Keratinocyte (primary cell): ENCODE data around the gene ATP1A1. TPM values are rescaled to one million over a fixed set of nuclear protein-coding genes. Genes with fewer than 3 reads are reported as not detected.

Experiments used
- DNase-seq: peaks from one replicate; pipeline ENCODE4 v3.0.0-alpha.2; 2011; ENCODE audit warnings: low read depth, missing footprints, low spot score
- FAIRE-seq: peaks from 2 replicates; lab custom pipeline; 2011; peaks lifted over from hg19 to GRCh38; lab: Jason Lieb, UNC
- H2AFZ ChIP-seq: 2 replicates; pipeline ENCODE4 v1.6.0; 2012; ENCODE audit warnings: low read length, control low read depth, inconsistent platforms; ENCODE audit not compliant: control insufficient read depth
- H3K27ac ChIP-seq: 2 replicates; pipeline ENCODE4 v1.5.1; 2011; ENCODE audit warnings: low read length; ENCODE audit not compliant: control insufficient read depth, insufficient read depth
- H3K27me3 ChIP-seq: 3 replicates; pipeline ENCODE4 v1.6.0; 2011; ENCODE audit warnings: low read length; ENCODE audit not compliant: control insufficient read depth, insufficient read depth; ENCODE audit errors: extremely low read depth
- H3K36me3 ChIP-seq, 2 experiments: 2 replicates in 1 of 2; 3 replicates in 1 of 2; pipeline ENCODE4 v1.5.1; 2011; ENCODE audit warnings: low read length in 2 of 2, mild to moderate bottlenecking in 1 of 2; ENCODE audit not compliant: control insufficient read depth in 2 of 2, insufficient read depth in 2 of 2; ENCODE audit errors: extremely low read depth in 1 of 2
- H3K4me1 ChIP-seq: 3 replicates; pipeline ENCODE4 v1.5.1; 2011; ENCODE audit warnings: low read length; ENCODE audit not compliant: control insufficient read depth, insufficient read depth; ENCODE audit errors: extremely low read depth
- H3K4me2 ChIP-seq: 3 replicates; pipeline ENCODE4 v1.6.0; 2011; ENCODE audit warnings: low read depth, low read length; ENCODE audit not compliant: control insufficient read depth, insufficient read depth; ENCODE audit errors: extremely low read depth
- H3K4me3 ChIP-seq, 3 experiments: fragments of 200-600 bp in 1 of 3; sonication (generic) in 1 of 3; 2 replicates in 2 of 3; 3 replicates in 1 of 3; pipeline ENCODE4 v1.5.1; 2011 to 2016; ENCODE audit warnings: low read length in 3 of 3, mild to moderate bottlenecking in 3 of 3, control low read depth in 2 of 3, inconsistent platforms in 1 of 3, low read depth in 1 of 3, mixed read lengths in 1 of 3, mixed run types in 1 of 3, moderate library complexity in 1 of 3; ENCODE audit not compliant: control insufficient read depth in 2 of 3, insufficient read depth in 2 of 3; ENCODE audit errors: extremely low read depth in 1 of 3
- H3K79me2 ChIP-seq: 2 replicates; pipeline ENCODE4 v1.6.0; 2012; ENCODE audit warnings: low read length; ENCODE audit not compliant: control insufficient read depth, insufficient read depth
- H3K9ac ChIP-seq: 3 replicates; pipeline ENCODE4 v1.6.0; 2011; ENCODE audit warnings: low read length; ENCODE audit not compliant: control insufficient read depth, insufficient read depth; ENCODE audit errors: extremely low read depth
- H3K9me1 ChIP-seq: 3 replicates; pipeline ENCODE4 v1.6.0; 2011; ENCODE audit warnings: low read length; ENCODE audit not compliant: control insufficient read depth, insufficient read depth; ENCODE audit errors: extremely low read depth
- H3K9me3 ChIP-seq: 2 replicates; pipeline ENCODE4 v1.5.1; 2012; ENCODE audit warnings: low read depth, low read length; ENCODE audit not compliant: control insufficient read depth
- H4K20me1 ChIP-seq: 3 replicates; pipeline ENCODE4 v1.6.0; 2011; ENCODE audit warnings: low read length; ENCODE audit not compliant: control insufficient read depth, insufficient read depth; ENCODE audit errors: extremely low read depth
- EZH2 ChIP-seq: IDR thresholded peaks from one replicate; pipeline ENCODE4 v1.6.1; 2012; ENCODE audit warnings: inconsistent platforms, mild to moderate bottlenecking, low read length, moderate library complexity
- dilution Hi-C: fragments of 300-500 bp; cut with MboI; formaldehyde crosslinking; loops from one replicate; pipeline ENCODE4 v1.7.0; 2020; ENCODE audit warnings: low sequenced_read_pairs; ENCODE audit not compliant: extremely low pct_ligation_motif_present
- polyA plus RNA-seq, 5 experiments: library from polyadenylated mRNA; depleted of rRNA in 3 of 5; stranded (reverse) in 3 of 5; stranded (forward) in 1 of 5; unstranded in 1 of 5; fragments of >200 nt; gene quantifications; 1 replicate in 1 of 5; 2 replicates in 3 of 5; 3 replicates in 1 of 5; pipeline versions ENCODE4 v1.2.1 to v1.2.3, GENCODE V29; 2011 to 2012; ENCODE audit warnings: missing spikeins in 2 of 5, low read depth in 1 of 5, low replicate concordance in 1 of 5
- TF ChIP-seq, protein P1 (sequence below), 3 experiments: IDR thresholded peaks in 1 of 3; conservative IDR thresholded peaks in 1 of 3; optimal IDR thresholded peaks in 1 of 3; 2 replicates in 2 of 3; 3 replicates in 1 of 3; pipeline versions ENCODE3 to v1.5.1; 2011; ENCODE audit warnings: low read length in 3 of 3, mild to moderate bottlenecking in 3 of 3, moderate library complexity in 2 of 3, control low read depth in 1 of 3, inconsistent platforms in 1 of 3; ENCODE audit not compliant: insufficient read depth in 2 of 3; ENCODE audit errors: extremely low read depth in 1 of 3

ATP1A1 gene
- polyA plus RNA-seq, 1 donor (not counting 4 experiments of a cell fraction or from before 2014, with no cell fraction given) = 357 TPM

DNA sequence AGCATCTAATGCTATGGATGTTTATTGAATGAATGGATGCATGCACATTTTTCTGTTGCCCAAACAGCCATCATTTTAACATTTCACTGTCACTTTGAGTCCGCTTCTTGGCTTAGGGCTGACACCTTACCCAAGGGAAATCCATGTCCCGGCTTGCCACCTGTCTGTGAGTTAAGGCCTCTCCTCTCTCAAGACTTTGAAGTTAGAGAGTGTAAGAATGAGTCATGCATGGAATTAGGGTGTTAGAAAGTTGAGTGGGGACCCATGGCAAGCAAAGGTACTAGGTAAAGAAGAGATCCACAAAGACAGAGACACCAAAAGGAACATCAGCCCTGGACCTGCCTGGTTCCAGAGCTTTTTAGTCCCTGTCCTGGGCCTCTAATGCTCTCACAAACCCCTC is 35.1 kb downstream of the ATP1A1 start:
- Histone ChIP-seq H3K9ac (no peak overlapping the region), H3K36me3 (peaks cover 24 to 39% of the 10 kb centered on the region in 2 experiments), H2AFZ (no peak overlapping the region), H3K4me2 (peak overlapping the region; percentile 11), H3K27ac (no peak overlapping the region), H3K27me3 (no peaks in the 10 kb centered on the region), H3K9me3 (no peaks in the 10 kb centered on the region), H3K4me3 (no peak overlapping the region), H4K20me1 (peaks cover 14% of the 10 kb centered on the region), H3K9me1 (peaks cover 2% of the 10 kb centered on the region), H3K79me2 (no peaks in the 10 kb centered on the region), H3K4me1 (peaks cover 47% of the 10 kb centered on the region)
- FAIRE-seq = no peak
- TF ChIP-seq, protein P1, sequence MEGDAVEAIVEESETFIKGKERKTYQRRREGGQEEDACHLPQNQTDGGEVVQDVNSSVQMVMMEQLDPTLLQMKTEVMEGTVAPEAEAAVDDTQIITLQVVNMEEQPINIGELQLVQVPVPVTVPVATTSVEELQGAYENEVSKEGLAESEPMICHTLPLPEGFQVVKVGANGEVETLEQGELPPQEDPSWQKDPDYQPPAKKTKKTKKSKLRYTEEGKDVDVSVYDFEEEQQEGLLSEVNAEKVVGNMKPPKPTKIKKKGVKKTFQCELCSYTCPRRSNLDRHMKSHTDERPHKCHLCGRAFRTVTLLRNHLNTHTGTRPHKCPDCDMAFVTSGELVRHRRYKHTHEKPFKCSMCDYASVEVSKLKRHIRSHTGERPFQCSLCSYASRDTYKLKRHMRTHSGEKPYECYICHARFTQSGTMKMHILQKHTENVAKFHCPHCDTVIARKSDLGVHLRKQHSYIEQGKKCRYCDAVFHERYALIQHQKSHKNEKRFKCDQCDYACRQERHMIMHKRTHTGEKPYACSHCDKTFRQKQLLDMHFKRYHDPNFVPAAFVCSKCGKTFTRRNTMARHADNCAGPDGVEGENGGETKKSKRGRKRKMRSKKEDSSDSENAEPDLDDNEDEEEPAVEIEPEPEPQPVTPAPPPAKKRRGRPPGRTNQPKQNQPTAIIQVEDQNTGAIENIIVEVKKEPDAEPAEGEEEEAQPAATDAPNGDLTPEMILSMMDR (optimal IDR thresholded peaks at IDR 0.05 in 1 of 3, IDR thresholded peaks at IDR 0.05 in 1 of 3, conservative IDR thresholded peaks at IDR 0.05 in 1 of 3; ENCODE audit: extremely low read depth in 1 of 3, insufficient read depth in 2 of 3, low read length in 3 of 3) = no peak
- no peak for TF ChIP-seq EZH2
- dilution Hi-C loops = no loop called here
- DNase-seq = no peak

DNA sequence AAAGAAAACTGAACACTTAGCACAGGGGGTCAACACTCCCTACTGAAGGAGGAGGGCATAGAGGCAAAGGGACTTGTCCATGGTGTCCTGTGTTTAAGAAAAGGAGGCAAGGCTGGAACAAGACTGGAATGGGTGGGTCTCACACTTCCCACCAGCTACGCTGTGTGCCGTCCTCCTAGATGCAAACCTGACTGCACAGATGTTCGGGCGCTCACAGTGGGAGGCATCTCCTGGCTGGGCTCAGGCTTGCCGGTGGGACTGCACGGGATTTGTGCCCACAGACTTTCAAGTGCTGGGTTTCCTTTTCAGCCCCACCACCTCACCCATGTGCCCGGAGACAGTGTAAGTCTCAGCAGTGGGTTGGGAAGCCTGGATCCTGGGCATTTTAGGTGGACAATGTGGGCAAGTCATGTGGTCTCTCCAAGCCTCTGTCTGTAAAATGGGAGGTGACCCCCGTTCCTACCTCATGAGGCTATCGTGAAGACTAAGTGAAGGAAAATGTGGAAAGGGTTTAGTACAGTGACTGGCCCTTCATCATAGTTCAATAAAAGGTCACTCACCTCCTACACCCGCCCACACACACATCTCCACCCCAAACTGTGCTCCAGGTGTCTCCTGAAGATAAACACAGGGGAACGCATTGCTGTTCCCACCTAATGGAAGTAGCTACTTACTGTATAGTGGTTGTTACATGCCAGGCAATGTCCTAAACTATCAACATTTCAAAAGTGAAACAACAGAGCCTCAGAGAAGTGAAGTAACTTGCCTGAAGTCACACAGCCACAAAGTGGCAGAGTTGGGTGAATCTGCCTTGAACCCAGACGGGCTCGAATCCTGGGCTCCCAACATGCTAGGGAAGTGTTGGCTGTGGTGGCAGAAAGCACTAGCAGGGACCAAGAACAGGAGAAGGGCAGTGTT is 36.0 kb downstream of the ATP1A1 start:
- peaks cover 2% of the 10 kb centered on the region for H3K9me1 ChIP-seq
- H3K9me3 ChIP-seq = no peaks in the 10 kb centered on the region
- peaks cover 21 to 35% of the 10 kb centered on the region in 2 experiments for H3K36me3 ChIP-seq
- peaks cover 14% of the 10 kb centered on the region for H4K20me1 ChIP-seq
- peak overlapping the region; percentile 65 for H3K4me2 ChIP-seq
- TF ChIP-seq, protein P1 (optimal IDR thresholded peaks at IDR 0.05 in 1 of 3, IDR thresholded peaks at IDR 0.05 in 1 of 3, conservative IDR thresholded peaks at IDR 0.05 in 1 of 3; ENCODE audit: extremely low read depth in 1 of 3, insufficient read depth in 2 of 3, low read length in 3 of 3) = no peak
- TF ChIP-seq EZH2 = no peak
- FAIRE-seq (no peak), DNase-seq (no peak)
- dilution Hi-C loops = no loop called here
- no peaks in the 10 kb centered on the region for H3K27me3 ChIP-seq
- no peak overlapping the region for H2AFZ ChIP-seq
- no peak overlapping the region for H3K27ac ChIP-seq
- peak overlapping the region; percentile 7 for H3K9ac ChIP-seq
- peaks cover 45% of the 10 kb centered on the region for H3K4me1 ChIP-seq
- H3K79me2 ChIP-seq = no peaks in the 10 kb centered on the region
- no peak overlapping the region for H3K4me3 ChIP-seq
